ENCODE data around the gene PCDH7. TPM values are rescaled to one million over a fixed set of nuclear protein-coding genes. Genes with fewer than 3 reads are reported as not detected.

PCDH7 gene
- polyA plus RNA-seq, 5 donors, result 22.2 to 44.2 (median 39.2) TPM

- DNase-seq, result no peak
These were observed 56.3 kb downstream of the PCDH7 start for GRCh38 chr4:30776451-30776850.

GRCh38 chr4:30776921-30777415 is 56.8 kb downstream of the PCDH7 start:
- no peak for DNase-seq
